Liver (tissue), 9 donors: ENCODE results near the gene CPA1. TPM values are rescaled to one million over a fixed set of nuclear protein-coding genes. Genes with fewer than 3 reads are reported as not detected.

Source experiments
- DNase-seq: peaks from one replicate; pipeline ENCODE4 v3.0.0-alpha.2; 2017; ENCODE audit warnings: low spot score
- H3K27ac ChIP-seq, 2 donors: one replicate each; pipeline ENCODE4 v1.7.0; 2013; ENCODE audit warnings: inconsistent platforms in 2 of 2, low read length in 2 of 2, control low read depth in 1 of 2, low read depth in 1 of 2, mild to moderate bottlenecking in 1 of 2
- H3K27me3 ChIP-seq, 4 donors: one replicate each; pipeline versions ENCODE4 v1.6.1 to v1.7.0; 2013; ENCODE audit warnings: low read length in 3 of 4, inconsistent platforms in 1 of 4, mild to moderate bottlenecking in 1 of 4, moderate library complexity in 1 of 4; ENCODE audit not compliant: control insufficient read depth in 4 of 4, insufficient read depth in 4 of 4
- H3K36me3 ChIP-seq, 4 donors: one replicate each; pipeline versions ENCODE4 v1.6.1 to v1.7.0; 2013; ENCODE audit warnings: low read length in 3 of 4, mild to moderate bottlenecking in 3 of 4, low read depth in 1 of 4, moderate library complexity in 1 of 4; ENCODE audit not compliant: control insufficient read depth in 4 of 4, insufficient read depth in 3 of 4
- H3K4me1 ChIP-seq, 4 donors: one replicate each; pipeline versions ENCODE4 v1.6.1 to v1.7.0; 2013; ENCODE audit warnings: low read length in 3 of 4, mild to moderate bottlenecking in 3 of 4, moderate library complexity in 1 of 4; ENCODE audit not compliant: control insufficient read depth in 4 of 4, insufficient read depth in 4 of 4
- H3K4me3 ChIP-seq, 3 donors: one replicate each; pipeline versions ENCODE4 v1.6.1 to v1.7.0; 2013; ENCODE audit warnings: low read length in 3 of 3, control low read depth in 1 of 3, low read depth in 1 of 3, mild to moderate bottlenecking in 1 of 3
- H3K9ac ChIP-seq, 2 donors: one replicate each; pipeline ENCODE4 v1.7.0; 2013; ENCODE audit warnings: low read length in 2 of 2, mild to moderate bottlenecking in 2 of 2, moderate library complexity in 2 of 2, control low read depth in 1 of 2, low read depth in 1 of 2
- H3K9me3 ChIP-seq, 4 donors: one replicate each; pipeline versions ENCODE4 v1.6.1 to v1.7.0; 2013; ENCODE audit warnings: low read length in 3 of 4; ENCODE audit not compliant: control insufficient read depth in 4 of 4
- ATF3 ChIP-seq: IDR thresholded peaks from 2 replicates; pipeline ENCODE4 v1.6.1; 2016; ENCODE audit warnings: antibody characterized with exemption
- EGR1 ChIP-seq, 2 donors: IDR thresholded peaks; 2 replicates each; pipeline ENCODE4 v1.6.1; 2016 to 2018; ENCODE audit warnings: antibody characterized with exemption in 2 of 2, low read depth in 2 of 2
- FOXA1 ChIP-seq: IDR thresholded peaks from 2 replicates; pipeline ENCODE4 v1.6.1; 2016; ENCODE audit warnings: antibody characterized with exemption
- FOXA2 ChIP-seq: IDR thresholded peaks from 2 replicates; pipeline ENCODE4 v1.6.1; 2016; ENCODE audit warnings: antibody characterized with exemption
- GABPA ChIP-seq, 2 donors: IDR thresholded peaks in 1 of 2; conservative IDR thresholded peaks in 1 of 2; 2 replicates each; pipeline ENCODE4 v1.6.1; 2016; ENCODE audit warnings: antibody characterized with exemption in 2 of 2, mild to moderate bottlenecking in 1 of 2, moderate library complexity in 1 of 2
- HNF4A ChIP-seq, 2 donors: conservative IDR thresholded peaks; 2 replicates each; pipeline ENCODE4 v1.6.1; 2016; ENCODE audit warnings: antibody characterized with exemption in 2 of 2, mild to moderate bottlenecking in 2 of 2
- HNF4G ChIP-seq: IDR thresholded peaks from 2 replicates; pipeline ENCODE4 v1.6.1; 2016; ENCODE audit warnings: antibody characterized with exemption
- JUND ChIP-seq, 2 donors: IDR thresholded peaks; 2 replicates each; pipeline ENCODE4 v1.6.1; 2016; ENCODE audit warnings: antibody characterized with exemption in 2 of 2
- NR2F2 ChIP-seq: IDR thresholded peaks from 2 replicates; pipeline ENCODE4 v1.6.1; 2016; ENCODE audit warnings: antibody characterized with exemption
- SP1 ChIP-seq: IDR thresholded peaks from 2 replicates; pipeline ENCODE4 v1.6.1; 2018; ENCODE audit warnings: antibody characterized with exemption, mild to moderate bottlenecking
- TAF1 ChIP-seq: conservative IDR thresholded peaks from 2 replicates; pipeline ENCODE4 v1.6.1; 2016; ENCODE audit warnings: antibody characterized with exemption, mild to moderate bottlenecking
- YY1 ChIP-seq: IDR thresholded peaks from 2 replicates; pipeline ENCODE4 v1.6.1; 2016; ENCODE audit warnings: antibody characterized with exemption, mild to moderate bottlenecking
- WGBS: extraction: QIAGEN DNeasy Blood & Tissue Kit; methylation state at CpG from one replicate; pipeline ENCODE4 v1.1.7; 2013; 5-methylcytosine and 5-hydroxymethylcytosine counted together
- polyA plus RNA-seq, 2 donors: library from polyadenylated mRNA; stranded (reverse) in 1 of 2; unstranded in 1 of 2; fragments of 200-250 nt in 1 of 2; fragments of >200 nt in 1 of 2; fragmentation: Nextera tagmentation in 1 of 2; extraction: Ambion mirVana in 1 of 2; gene quantifications; one replicate each; pipeline versions ENCODE4 v1.2.1 to v1.2.3, GENCODE V29; 2013 to 2015
- total RNA-seq, 2 donors: library from RNA; depleted of rRNA; stranded (reverse); fragments of >200 nt; gene quantifications; one replicate each; pipeline ENCODE4 v1.2.3, GENCODE V29; 2014
- TF ChIP-seq, protein P1 (sequence below): IDR thresholded peaks from 2 replicates; pipeline ENCODE4 v1.6.1; 2016; ENCODE audit warnings: antibody characterized with exemption
- TF ChIP-seq, protein P2 (sequence below): fragments of 150-350 bp; IDR thresholded peaks from 2 replicates; pipeline ENCODE4 v1.5.1; 2017; ENCODE audit warnings: improper control_type of control experiment, low read depth, low read length; ENCODE audit not compliant: missing input control
- TF ChIP-seq, protein P3 (sequence below): IDR thresholded peaks from 2 replicates; pipeline ENCODE4 v1.6.1; 2016; ENCODE audit warnings: antibody characterized with exemption, mild to moderate bottlenecking
- donor health status: healthy.
- donor health status: healthy.
- donor health status: healthy.
- donor health status: healthy.
- donor health status: healthy.

CPA1 gene
- total and polyA plus RNA-seq, 4 donors, result 0.07 to 0.42 TPM; not detected in 2

GRCh38 chr7:130398526-130399090 is 18.3 kb downstream of the CPA1 start:
- Histone ChIP-seq H3K4me3 (no peak overlapping the region), H3K4me1 (no peaks in the 10 kb centered on the region), H3K9me3 (no peaks in the 10 kb centered on the region), H3K27me3 (no peaks in the 10 kb centered on the region), H3K27ac (no peak overlapping the region), H3K9ac (no peak overlapping the region), H3K36me3 (peaks cover 0 to 2% (median 0%) of the 10 kb centered on the region in 4 donors)
- no peak for DNase-seq
- TF ChIP-seq FOXA1, result no peak
- TF ChIP-seq, protein P1, sequence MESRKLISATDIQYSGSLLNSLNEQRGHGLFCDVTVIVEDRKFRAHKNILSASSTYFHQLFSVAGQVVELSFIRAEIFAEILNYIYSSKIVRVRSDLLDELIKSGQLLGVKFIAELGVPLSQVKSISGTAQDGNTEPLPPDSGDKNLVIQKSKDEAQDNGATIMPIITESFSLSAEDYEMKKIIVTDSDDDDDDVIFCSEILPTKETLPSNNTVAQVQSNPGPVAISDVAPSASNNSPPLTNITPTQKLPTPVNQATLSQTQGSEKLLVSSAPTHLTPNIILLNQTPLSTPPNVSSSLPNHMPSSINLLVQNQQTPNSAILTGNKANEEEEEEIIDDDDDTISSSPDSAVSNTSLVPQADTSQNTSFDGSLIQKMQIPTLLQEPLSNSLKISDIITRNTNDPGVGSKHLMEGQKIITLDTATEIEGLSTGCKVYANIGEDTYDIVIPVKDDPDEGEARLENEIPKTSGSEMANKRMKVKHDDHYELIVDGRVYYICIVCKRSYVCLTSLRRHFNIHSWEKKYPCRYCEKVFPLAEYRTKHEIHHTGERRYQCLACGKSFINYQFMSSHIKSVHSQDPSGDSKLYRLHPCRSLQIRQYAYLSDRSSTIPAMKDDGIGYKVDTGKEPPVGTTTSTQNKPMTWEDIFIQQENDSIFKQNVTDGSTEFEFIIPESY, result no peak
- 87% methylated on average over 8 of the region's 8 CpGs for WGBS

DNA sequence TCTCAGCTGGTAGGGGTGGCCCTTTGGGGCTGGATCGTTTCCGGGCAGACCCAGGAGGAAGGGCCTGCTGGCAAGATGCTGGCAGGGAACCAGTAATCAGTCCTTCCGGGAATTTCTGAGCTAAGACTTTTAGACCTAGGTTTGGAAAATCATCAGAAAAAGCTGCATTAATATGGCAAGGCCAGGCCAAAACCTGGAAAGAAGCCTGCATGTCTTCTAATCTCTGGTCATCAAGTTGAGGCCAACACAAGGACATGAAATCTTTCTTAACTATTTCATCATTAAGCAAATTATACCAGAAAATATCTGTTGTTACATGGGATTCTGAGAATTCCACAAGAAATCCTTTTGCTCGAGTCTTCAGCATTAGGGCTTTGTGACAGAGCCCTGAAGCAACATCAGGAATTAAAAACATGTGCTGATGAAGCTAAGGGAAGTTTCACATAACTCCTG is 19.9 kb downstream of the CPA1 start:
- no peaks in the 10 kb centered on the region for H3K9me3 ChIP-seq
- H3K4me1 ChIP-seq, result no peaks in the 10 kb centered on the region
- WGBS, result 85% methylated on average over 4 of the region's 4 CpGs
- TF ChIP-seq GABPA (IDR thresholded peaks at IDR 0.05 in 1 of 2, conservative IDR thresholded peaks at IDR 0.05 in 1 of 2) (no peak), FOXA2 (no peak), YY1 (no peak), EGR1 (IDR thresholded peaks at IDR 0.05; ENCODE audit: low read depth in 2 of 2) (no peak), JUND (IDR thresholded peaks at IDR 0.05) (no peak), SP1 (no peak), FOXA1 (no peak)
- H3K36me3 ChIP-seq, result peaks cover 0 to 2% (median under 1%) of the 10 kb centered on the region in 4 donors
- no peak for DNase-seq
- no peaks in the 10 kb centered on the region for H3K27me3 ChIP-seq
- no peak overlapping the region for H3K4me3 ChIP-seq
- no peak overlapping the region for H3K9ac ChIP-seq
- no peak overlapping the region for H3K27ac ChIP-seq

DNA sequence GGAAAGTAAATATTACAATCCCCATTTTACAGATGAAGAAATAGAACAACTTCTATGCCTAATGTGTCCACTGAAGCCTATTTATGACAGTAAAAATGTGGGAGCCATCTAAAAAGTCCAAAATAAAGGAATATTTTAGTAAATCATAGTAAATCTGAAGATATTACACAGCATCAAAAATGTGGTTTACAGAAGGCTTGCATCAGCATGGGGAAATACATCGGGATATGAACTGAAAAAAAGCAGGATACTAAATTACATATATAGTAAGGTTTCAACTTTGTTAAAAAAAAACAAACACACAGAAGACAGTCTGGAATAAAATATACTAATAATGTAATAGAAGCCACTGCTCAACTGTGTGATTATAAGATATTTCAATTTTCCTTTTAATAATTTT is 20.8 kb downstream of the CPA1 start:
- TF ChIP-seq NR2F2 (no peak), HNF4G (no peak), HNF4A (conservative IDR thresholded peaks at IDR 0.05) (no peak), EGR1 (IDR thresholded peaks at IDR 0.05; ENCODE audit: low read depth in 2 of 2) (no peak), GABPA (IDR thresholded peaks at IDR 0.05 in 1 of 2, conservative IDR thresholded peaks at IDR 0.05 in 1 of 2) (no peak), ATF3 (no peak), FOXA1 (no peak), TAF1 (no peak), FOXA2 (no peak), SP1 (no peak), JUND (IDR thresholded peaks at IDR 0.05) (no peak)
- TF ChIP-seq, protein P2, sequence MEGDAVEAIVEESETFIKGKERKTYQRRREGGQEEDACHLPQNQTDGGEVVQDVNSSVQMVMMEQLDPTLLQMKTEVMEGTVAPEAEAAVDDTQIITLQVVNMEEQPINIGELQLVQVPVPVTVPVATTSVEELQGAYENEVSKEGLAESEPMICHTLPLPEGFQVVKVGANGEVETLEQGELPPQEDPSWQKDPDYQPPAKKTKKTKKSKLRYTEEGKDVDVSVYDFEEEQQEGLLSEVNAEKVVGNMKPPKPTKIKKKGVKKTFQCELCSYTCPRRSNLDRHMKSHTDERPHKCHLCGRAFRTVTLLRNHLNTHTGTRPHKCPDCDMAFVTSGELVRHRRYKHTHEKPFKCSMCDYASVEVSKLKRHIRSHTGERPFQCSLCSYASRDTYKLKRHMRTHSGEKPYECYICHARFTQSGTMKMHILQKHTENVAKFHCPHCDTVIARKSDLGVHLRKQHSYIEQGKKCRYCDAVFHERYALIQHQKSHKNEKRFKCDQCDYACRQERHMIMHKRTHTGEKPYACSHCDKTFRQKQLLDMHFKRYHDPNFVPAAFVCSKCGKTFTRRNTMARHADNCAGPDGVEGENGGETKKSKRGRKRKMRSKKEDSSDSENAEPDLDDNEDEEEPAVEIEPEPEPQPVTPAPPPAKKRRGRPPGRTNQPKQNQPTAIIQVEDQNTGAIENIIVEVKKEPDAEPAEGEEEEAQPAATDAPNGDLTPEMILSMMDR, result no peak
- TF ChIP-seq, protein P3, sequence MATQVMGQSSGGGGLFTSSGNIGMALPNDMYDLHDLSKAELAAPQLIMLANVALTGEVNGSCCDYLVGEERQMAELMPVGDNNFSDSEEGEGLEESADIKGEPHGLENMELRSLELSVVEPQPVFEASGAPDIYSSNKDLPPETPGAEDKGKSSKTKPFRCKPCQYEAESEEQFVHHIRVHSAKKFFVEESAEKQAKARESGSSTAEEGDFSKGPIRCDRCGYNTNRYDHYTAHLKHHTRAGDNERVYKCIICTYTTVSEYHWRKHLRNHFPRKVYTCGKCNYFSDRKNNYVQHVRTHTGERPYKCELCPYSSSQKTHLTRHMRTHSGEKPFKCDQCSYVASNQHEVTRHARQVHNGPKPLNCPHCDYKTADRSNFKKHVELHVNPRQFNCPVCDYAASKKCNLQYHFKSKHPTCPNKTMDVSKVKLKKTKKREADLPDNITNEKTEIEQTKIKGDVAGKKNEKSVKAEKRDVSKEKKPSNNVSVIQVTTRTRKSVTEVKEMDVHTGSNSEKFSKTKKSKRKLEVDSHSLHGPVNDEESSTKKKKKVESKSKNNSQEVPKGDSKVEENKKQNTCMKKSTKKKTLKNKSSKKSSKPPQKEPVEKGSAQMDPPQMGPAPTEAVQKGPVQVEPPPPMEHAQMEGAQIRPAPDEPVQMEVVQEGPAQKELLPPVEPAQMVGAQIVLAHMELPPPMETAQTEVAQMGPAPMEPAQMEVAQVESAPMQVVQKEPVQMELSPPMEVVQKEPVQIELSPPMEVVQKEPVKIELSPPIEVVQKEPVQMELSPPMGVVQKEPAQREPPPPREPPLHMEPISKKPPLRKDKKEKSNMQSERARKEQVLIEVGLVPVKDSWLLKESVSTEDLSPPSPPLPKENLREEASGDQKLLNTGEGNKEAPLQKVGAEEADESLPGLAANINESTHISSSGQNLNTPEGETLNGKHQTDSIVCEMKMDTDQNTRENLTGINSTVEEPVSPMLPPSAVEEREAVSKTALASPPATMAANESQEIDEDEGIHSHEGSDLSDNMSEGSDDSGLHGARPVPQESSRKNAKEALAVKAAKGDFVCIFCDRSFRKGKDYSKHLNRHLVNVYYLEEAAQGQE, result no peak
- TF ChIP-seq, protein P1, result no peak
- Histone ChIP-seq H3K9ac (no peak overlapping the region), H3K36me3 (peaks cover 0 to 2% (median under 1%) of the 10 kb centered on the region in 4 donors), H3K4me3 (no peak overlapping the region), H3K9me3 (no peaks in the 10 kb centered on the region), H3K27me3 (no peaks in the 10 kb centered on the region), H3K4me1 (no peaks in the 10 kb centered on the region), H3K27ac (no peak overlapping the region)
- 96% methylated on average over 1 of the region's 1 CpG for WGBS
- DNase-seq, result no peak
